Immature natural killer cell (primary cell): ENCODE results near the gene HAGHL. TPM values are rescaled to one million over a fixed set of nuclear protein-coding genes. Genes with fewer than 3 reads are reported as not detected.
"Not testable (repeated sequence)": the region's sequence is repeated elsewhere in the genome, so short reads cannot be mapped to it uniquely, and the experiment has no call there.

Experiments
- DNase-seq, 3 donors: peaks; one replicate each; pipeline ENCODE4 v3.0.0; 2022; ENCODE audit warnings: mixed read lengths in 1 of 3
- H3K27ac Mint-ChIP-seq, 6 donors: one replicate each; pipeline ENCODE4 v1.8.0; 2020; ENCODE audit warnings: mixed read lengths in 6 of 6, mild to moderate bottlenecking in 5 of 6, inconsistent platforms in 4 of 6, moderate library complexity in 3 of 6
- H3K27me3 Mint-ChIP-seq, 3 donors: one replicate each; pipeline ENCODE4 v1.8.0; 2020 to 2021; ENCODE audit warnings: low read depth in 3 of 3, mild to moderate bottlenecking in 3 of 3, mixed read lengths in 3 of 3, moderate library complexity in 3 of 3, inconsistent platforms in 1 of 3
- H3K36me3 Mint-ChIP-seq, 3 donors: one replicate each; pipeline ENCODE4 v1.8.0; 2020; ENCODE audit warnings: mixed read lengths in 3 of 3, inconsistent platforms in 2 of 3, mild to moderate bottlenecking in 2 of 3
- H3K4me1 Mint-ChIP-seq, 2 donors: one replicate each; pipeline ENCODE4 v1.8.0; 2020; ENCODE audit warnings: inconsistent platforms in 2 of 2, mild to moderate bottlenecking in 2 of 2, mixed read lengths in 2 of 2, moderate library complexity in 1 of 2
- H3K4me3 Mint-ChIP-seq, 5 donors: one replicate each; pipeline ENCODE4 v1.8.0; 2020; ENCODE audit warnings: mild to moderate bottlenecking in 5 of 5, mixed read lengths in 5 of 5, inconsistent platforms in 3 of 5, moderate library complexity in 3 of 5
- H3K9me3 Mint-ChIP-seq, 6 donors: one replicate each; pipeline ENCODE4 v1.8.0; 2020; ENCODE audit warnings: mild to moderate bottlenecking in 6 of 6, mixed read lengths in 6 of 6, inconsistent platforms in 4 of 6, moderate library complexity in 3 of 6
- polyA plus RNA-seq, 3 donors: library from polyadenylated mRNA; unstranded; fragments of 300-500 nt; fragmentation: Illumina TruSeq; gene quantifications; one replicate each; pipeline ENCODE4 v1.2.3, GENCODE V29; 2021

The HAGHL gene
- polyA plus RNA-seq, 3 donors from 2014 or later: 6.4 to 12.0 (median 9.1) TPM

DNA sequence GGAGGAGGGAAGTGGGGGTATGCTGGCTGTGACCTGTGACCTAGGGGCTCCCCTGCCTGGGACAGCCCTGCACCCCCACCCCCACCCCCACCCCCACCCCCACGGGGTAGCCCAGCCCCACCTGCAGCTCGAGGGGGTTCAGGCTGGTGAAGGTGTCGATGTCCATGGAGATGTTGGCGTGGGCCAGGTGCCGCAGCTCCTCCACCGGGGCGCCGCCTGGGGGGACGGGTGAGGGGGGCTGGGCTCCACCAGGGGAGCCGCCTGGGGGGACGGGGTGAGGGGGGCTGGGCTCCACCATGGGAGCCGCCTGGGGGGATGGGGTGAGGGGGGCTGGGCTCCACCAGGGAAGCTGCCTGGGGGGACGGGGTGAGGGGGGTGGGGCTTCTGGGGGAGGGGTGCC, 43.5 kb downstream of the HAGHL start:
- peaks cover 0 to 2% (median 1%) of the 10 kb centered on the region in 3 donors for H3K27me3 Mint-ChIP-seq
- DNase-seq: no peak
- H3K27ac Mint-ChIP-seq: no peak overlapping the region
- H3K36me3 Mint-ChIP-seq: no peaks in the 10 kb centered on the region
- H3K9me3 Mint-ChIP-seq: no peaks in the 10 kb centered on the region
- no peaks in the 10 kb centered on the region for H3K4me1 Mint-ChIP-seq
- H3K4me3 Mint-ChIP-seq: no peak overlapping the region

- no peak for DNase-seq
- no peak overlapping the region for H3K27ac Mint-ChIP-seq
Measured at GRCh38 chr16:772959-773358, 46.1 kb downstream of the HAGHL start.

GRCh38 chr16:774086-775001, 47.4 kb downstream of the HAGHL start:
- Mint-ChIP-seq H3K4me1 (no peaks in the 10 kb centered on the region), H3K27ac (no peak overlapping the region), H3K36me3 (no peaks in the 10 kb centered on the region), H3K4me3 (no peak overlapping the region), H3K9me3 (no peaks in the 10 kb centered on the region), H3K27me3 (peaks cover 0 to 3% (median 2%) of the 10 kb centered on the region in 3 donors)
- no peak for DNase-seq

More at GRCh38 chr16:772959-773358, 46.1 kb downstream of the HAGHL start:
- Mint-ChIP-seq H3K4me1 (no peaks in the 10 kb centered on the region), H3K9me3 (no peaks in the 10 kb centered on the region), H3K27me3 (peaks cover 0 to 3% (median 2%) of the 10 kb centered on the region in 3 donors), H3K4me3 (no peak overlapping the region), H3K36me3 (no peaks in the 10 kb centered on the region)

DNA sequence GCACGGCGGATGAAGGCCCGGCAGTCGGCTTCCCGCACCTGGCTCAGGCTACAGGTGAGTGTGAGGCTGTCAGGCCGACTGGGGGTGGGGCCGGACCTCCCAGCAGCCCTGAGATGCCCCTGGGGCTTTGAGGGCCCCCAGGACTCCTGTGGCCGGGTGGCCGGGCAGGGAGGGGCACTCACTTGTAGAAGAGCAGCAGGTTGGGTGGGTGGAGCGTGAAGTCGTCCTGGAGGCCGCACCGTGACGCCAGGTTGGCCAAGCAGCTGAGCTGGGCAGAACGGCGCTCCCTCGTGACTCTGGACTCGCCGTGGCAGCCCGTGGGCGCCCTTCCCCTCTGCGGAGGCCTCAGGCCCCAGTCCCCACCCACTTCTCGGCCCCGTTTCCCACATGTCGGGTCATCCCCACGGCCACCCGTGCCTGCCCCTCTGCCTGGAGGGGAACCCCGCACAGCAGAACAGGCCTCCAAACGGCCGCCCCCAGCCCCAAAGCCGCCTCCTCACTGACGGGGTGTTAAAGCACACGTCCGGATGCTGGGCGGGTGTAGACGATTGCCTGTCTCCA, 48.4 kb downstream of the HAGHL start:
- no peak for DNase-seq
- Mint-ChIP-seq H3K4me1 (no peaks in the 10 kb centered on the region), H3K36me3 (no peaks in the 10 kb centered on the region), H3K9me3 (no peaks in the 10 kb centered on the region), H3K27ac (no peak overlapping the region), H3K27me3 (peaks cover 0 to 3% (median 2%) of the 10 kb centered on the region in 3 donors), H3K4me3 (no peak overlapping the region)

- not testable (repeated sequence) for DNase-seq, H3K4me1 Mint-ChIP-seq, H3K9me3 Mint-ChIP-seq, H3K4me3 Mint-ChIP-seq, H3K27me3 Mint-ChIP-seq, H3K36me3 Mint-ChIP-seq, H3K27ac Mint-ChIP-seq
Measured at GRCh38 chr16:776298-776697, 49.4 kb downstream of the HAGHL start.

- no peak for DNase-seq
- no peaks in the 10 kb centered on the region for H3K4me1 Mint-ChIP-seq
- H3K27ac Mint-ChIP-seq: no peak overlapping the region
- H3K9me3 Mint-ChIP-seq: no peaks in the 10 kb centered on the region
- peaks cover 0 to 3% (median 2%) of the 10 kb centered on the region in 3 donors for H3K27me3 Mint-ChIP-seq
- H3K36me3 Mint-ChIP-seq: no peaks in the 10 kb centered on the region
- H3K4me3 Mint-ChIP-seq: no peak overlapping the region
Measured at GRCh38 chr16:776824-777223, 49.9 kb downstream of the HAGHL start.

GRCh38 chr16:777826-778225, 50.9 kb downstream of the HAGHL start:
- Mint-ChIP-seq H3K27ac (no peak overlapping the region), H3K4me3 (no peak overlapping the region), H3K36me3 (no peaks in the 10 kb centered on the region), H3K4me1 (no peaks in the 10 kb centered on the region), H3K27me3 (peaks cover 0 to 3% (median 2%) of the 10 kb centered on the region in 3 donors), H3K9me3 (no peaks in the 10 kb centered on the region)
- no peak for DNase-seq

- H3K36me3 Mint-ChIP-seq: no peaks in the 10 kb centered on the region
- peaks cover 0 to 3% (median 2%) of the 10 kb centered on the region in 3 donors for H3K27me3 Mint-ChIP-seq
- H3K4me1 Mint-ChIP-seq: no peaks in the 10 kb centered on the region
- no peak overlapping the region for H3K27ac Mint-ChIP-seq
- H3K9me3 Mint-ChIP-seq: no peaks in the 10 kb centered on the region
- H3K4me3 Mint-ChIP-seq: no peak overlapping the region
- no peak for DNase-seq
Measured at GRCh38 chr16:778447-778846, 51.5 kb downstream of the HAGHL start.

DNA sequence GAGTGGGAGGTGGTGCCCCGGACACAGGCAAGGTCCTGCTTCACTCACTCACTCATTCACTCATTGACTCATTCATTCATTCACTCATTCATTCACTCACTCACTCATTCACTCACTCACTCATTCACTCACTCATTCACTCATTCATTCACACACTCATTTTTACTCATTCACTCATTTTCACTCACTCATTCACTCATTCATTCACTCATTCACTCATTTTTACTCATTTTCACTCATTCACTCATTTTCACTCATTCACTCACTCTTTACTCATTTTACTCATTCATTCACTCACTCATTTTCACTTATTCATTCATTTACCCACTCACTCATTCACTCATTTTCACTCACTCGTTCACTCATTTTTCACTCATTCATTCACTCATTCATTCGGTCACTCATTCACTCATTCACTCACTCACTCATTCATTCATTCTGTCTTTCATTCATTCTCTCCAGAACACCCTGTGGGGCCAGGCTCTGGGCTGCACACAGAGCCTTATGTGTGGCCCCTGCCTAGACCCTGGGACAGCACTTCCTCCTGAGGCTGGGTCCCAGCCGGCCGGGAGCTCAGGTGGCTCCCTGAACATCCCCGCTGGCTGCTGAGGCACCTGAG, 52.1 kb downstream of the HAGHL start:
- Mint-ChIP-seq H3K9me3 (no peaks in the 10 kb centered on the region), H3K4me1 (no peaks in the 10 kb centered on the region), H3K4me3 (no peak overlapping the region), H3K36me3 (no peaks in the 10 kb centered on the region), H3K27ac (no peak overlapping the region), H3K27me3 (peaks cover 0 to 3% (median 2%) of the 10 kb centered on the region in 3 donors)
- no peak for DNase-seq

Other genes starting within 250 kb of the HAGHL start
- gene CAPN15, start 199.4 kb upstream of the HAGHL start, polyA plus RNA-seq: 10 to 100 TPM in 2 of 3 donors, 1 to 10 TPM in 1; 9.2 to 30.7 (median 10.1) TPM
- not detected for gene PRR35, start 166.7 kb upstream of the HAGHL start, polyA plus RNA-seq
- under 1 TPM in 2 of 3 donors, not detected in 1; 0.42 to 0.61 TPM for gene NHLRC4, start 160.1 kb upstream of the HAGHL start, polyA plus RNA-seq
- gene PIGQ, start 157.1 kb upstream of the HAGHL start, polyA plus RNA-seq: 10 to 100 TPM; 10.5 to 17.7 (median 12.6) TPM
- gene RAB40C, start 137.0 kb upstream of the HAGHL start, polyA plus RNA-seq: 10 to 100 TPM in 1 of 3 donors, 1 to 10 TPM in 2; 4.6 to 17.5 (median 5.8) TPM
- gene WFIKKN1, start 96.1 kb upstream of the HAGHL start, polyA plus RNA-seq: under 1 TPM in 2 of 3 donors, not detected in 1; 0.17 to 0.19 TPM
- gene METTL26, start 90.8 kb upstream of the HAGHL start, polyA plus RNA-seq: 100 to 1,000 TPM in 1 of 3 donors, 10 to 100 TPM in 2; 89.3 to 128 (median 93.9) TPM
- 10 to 100 TPM; 16.8 to 36.3 (median 22.8) TPM for gene MCRIP2, start 85.3 kb upstream of the HAGHL start, polyA plus RNA-seq
- gene WDR90, start 77.7 kb upstream of the HAGHL start, polyA plus RNA-seq: 1 to 10 TPM in 2 of 3 donors, not detected in 1; 1.2 to 2.4 TPM
- 10 to 100 TPM; 36.8 to 53.3 (median 43.0) TPM for gene RHOT2, start 59.0 kb upstream of the HAGHL start, polyA plus RNA-seq
- gene RHBDL1, start 51.4 kb upstream of the HAGHL start, polyA plus RNA-seq: not detected
- 100 to 1,000 TPM; 183 to 225 (median 194) TPM for gene STUB1, start 46.7 kb upstream of the HAGHL start, polyA plus RNA-seq
- 10 to 100 TPM; 38.3 to 63.5 (median 47.4) TPM for gene JMJD8, start 42.8 kb upstream of the HAGHL start, polyA plus RNA-seq
- 10 to 100 TPM in 1 of 3 donors, 1 to 10 TPM in 2; 4.9 to 15.1 (median 5.2) TPM for gene WDR24, start 36.7 kb upstream of the HAGHL start, polyA plus RNA-seq
- under 1 TPM in 1 of 3 donors, not detected in 2; 0.20 TPM for gene FBXL16, start 21.3 kb upstream of the HAGHL start, polyA plus RNA-seq
- 10 to 100 TPM; 29.6 to 61.7 (median 45.4) TPM for gene METRN, start 12.0 kb upstream of the HAGHL start, polyA plus RNA-seq
- 100 to 1,000 TPM in 1 of 3 donors, 10 to 100 TPM in 2; 71.7 to 110 (median 94.1) TPM for gene ANTKMT, start 6.0 kb upstream of the HAGHL start, polyA plus RNA-seq
- 1 to 10 TPM in 2 of 3 donors, under 1 TPM in 1; 0.34 to 1.7 (median 1.4) TPM for gene CCDC78, start 663 bp upstream of the HAGHL start, polyA plus RNA-seq
- 10 to 100 TPM in 2 of 3 donors, 1 to 10 TPM in 1; 4.6 to 25.5 (median 17.5) TPM for gene CIAO3, start 13.9 kb downstream of the HAGHL start, polyA plus RNA-seq
- not detected for gene MSLN, start 33.6 kb downstream of the HAGHL start, polyA plus RNA-seq
- gene RPUSD1, start 61.3 kb downstream of the HAGHL start, polyA plus RNA-seq: 10 to 100 TPM; 23.9 to 49.9 (median 27.7) TPM
- 1 to 10 TPM in 2 of 3 donors, not detected in 1; 6.3 to 9.2 TPM for gene CHTF18, start 61.5 kb downstream of the HAGHL start, polyA plus RNA-seq
- gene GNG13, start 73.6 kb downstream of the HAGHL start, polyA plus RNA-seq: not detected
- 10 to 100 TPM; 12.2 to 15.5 (median 12.6) TPM for gene LMF1, start 243.9 kb downstream of the HAGHL start, polyA plus RNA-seq